ENCODE data around the gene LSAMP.

Gene LSAMP

DNA sequence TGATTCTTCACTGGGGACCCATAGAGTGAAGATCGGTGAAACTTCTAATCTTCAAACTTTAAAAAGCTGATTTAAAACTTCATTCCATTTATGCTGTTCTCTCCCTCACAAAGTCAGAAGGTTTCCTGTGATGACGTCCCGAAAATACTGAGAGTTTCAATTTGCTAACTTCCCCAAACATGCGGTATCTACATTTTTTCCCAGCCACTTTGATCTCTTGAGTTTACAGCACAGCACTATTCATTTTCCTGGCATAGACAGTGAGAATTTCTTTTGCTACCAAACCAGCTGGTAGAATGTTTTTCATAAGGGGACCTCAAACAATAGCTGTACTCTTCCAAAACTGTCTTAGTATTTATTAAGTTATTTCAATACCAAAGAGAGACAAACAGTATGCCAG, 156.8 kb downstream of the LSAMP start:
- DNase-seq (ENCODE audit: low spot score), result no peak

DNA sequence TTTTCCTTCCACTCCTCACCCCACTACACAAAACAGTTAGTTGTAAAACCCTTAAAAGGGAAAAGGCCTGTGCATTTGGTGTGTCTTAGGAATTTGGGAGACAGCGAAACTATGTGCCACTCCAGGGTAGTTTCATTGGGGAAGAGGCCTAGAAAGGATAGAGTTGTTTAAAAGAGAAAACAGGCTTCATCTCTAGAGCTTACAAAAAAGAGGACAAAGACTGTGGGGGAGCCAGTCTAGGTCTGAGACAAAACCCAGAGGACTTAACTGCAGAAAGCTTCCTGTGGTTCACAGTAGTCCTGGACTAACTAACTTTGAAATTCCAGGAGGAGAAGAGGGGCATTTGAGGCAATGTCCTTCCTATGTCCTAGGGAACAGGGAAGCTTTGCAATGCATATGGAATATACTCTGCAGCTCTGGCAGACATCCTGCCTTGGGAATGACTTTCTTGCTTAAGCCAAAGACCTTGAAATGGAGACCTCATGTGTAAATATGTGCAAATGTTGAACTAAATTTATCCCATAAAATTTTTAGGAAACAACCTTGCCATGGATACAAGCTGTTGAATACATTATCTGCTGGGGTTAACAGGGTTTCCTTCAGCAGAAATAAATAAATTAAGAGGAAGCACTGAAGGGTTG, 159.4 kb downstream of the LSAMP start:
- no peak for DNase-seq (ENCODE audit: low spot score)

DNA sequence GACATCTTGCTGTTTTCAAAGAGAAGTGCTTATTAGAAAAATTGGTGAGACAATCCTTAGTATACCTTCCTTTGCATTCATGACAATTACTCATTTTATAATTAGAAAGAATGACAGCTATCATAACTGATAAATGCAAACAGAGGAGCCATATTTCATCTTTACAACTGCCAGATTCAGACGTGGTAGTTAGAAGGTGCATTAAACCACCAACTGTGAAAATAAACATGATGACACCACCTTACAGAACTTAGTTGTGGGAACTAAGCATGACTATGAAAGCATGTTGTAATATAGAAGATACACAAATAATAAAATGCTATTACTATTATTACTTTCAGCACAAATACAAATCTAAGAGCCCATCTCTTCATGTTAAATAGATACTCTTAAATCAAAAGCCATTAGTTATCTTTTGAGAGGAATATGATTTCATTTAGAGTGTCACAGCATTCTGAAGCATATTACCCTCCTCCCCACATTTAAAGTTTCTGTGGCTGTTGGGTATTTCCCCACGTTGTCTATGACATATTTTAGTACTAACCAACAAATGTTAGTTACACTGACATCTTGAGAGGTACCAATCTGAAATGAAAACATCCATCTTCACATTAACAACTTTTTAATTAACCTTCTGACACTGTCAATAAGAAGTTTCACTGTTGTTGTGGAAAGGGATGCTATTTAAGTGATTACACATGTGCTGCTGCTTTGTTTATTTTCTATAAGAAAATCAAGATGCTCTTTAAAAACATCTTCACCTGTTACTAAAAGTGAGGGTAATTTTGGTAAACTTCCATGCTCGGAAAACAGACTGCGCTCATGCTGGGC, 163.8 kb downstream of the LSAMP start:
- DNase-seq (ENCODE audit: low spot score), result no peak

DNA sequence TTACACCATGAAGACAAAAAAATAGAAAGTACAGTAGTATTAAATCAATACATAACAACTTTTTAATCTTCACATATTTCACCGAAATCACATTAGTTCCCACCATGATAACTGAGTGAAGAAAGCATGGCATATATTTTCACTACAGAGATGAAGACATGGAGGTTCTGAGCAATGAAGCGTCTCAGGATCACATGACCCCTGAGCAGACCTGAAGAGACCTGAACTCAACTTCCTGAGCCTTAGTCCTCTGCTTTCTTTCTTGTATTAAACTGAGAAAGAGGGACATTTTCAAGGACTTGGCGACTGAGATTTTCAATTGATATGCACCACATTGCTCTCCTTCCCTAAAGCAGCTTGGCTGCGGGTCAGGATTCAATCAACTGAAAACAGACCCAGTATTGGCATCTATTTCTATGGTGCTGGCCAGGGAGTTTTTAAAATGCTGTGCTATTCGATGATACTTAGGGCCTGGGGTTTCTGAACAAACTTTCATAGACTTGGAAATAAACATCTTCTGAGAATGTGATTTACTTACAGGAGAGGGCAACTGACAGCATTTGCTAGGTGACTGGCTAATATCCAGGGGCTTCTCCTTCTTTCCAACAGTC, 165.1 kb downstream of the LSAMP start:
- no peak for DNase-seq (ENCODE audit: low spot score)

DNA sequence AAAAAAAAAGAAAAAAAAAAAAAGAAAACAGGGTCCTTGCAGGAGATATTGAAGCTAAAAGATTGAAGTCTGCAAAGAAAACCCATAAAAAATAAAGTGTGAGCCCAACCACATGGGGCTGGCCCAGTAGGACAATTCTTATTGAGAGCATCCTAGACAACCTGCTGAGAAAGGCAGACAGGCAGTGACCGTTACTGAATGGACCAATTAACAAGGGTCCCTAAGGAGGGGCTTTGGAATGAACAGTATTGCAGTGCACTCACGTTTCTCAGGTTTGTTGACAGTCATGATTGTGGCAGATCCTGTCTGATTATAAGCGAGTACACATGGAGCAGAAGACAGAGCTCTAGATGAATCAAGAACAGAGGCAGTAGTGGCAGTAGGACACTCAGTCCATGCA, 168.6 kb downstream of the LSAMP start:
- no peak for DNase-seq (ENCODE audit: low spot score)

DNA sequence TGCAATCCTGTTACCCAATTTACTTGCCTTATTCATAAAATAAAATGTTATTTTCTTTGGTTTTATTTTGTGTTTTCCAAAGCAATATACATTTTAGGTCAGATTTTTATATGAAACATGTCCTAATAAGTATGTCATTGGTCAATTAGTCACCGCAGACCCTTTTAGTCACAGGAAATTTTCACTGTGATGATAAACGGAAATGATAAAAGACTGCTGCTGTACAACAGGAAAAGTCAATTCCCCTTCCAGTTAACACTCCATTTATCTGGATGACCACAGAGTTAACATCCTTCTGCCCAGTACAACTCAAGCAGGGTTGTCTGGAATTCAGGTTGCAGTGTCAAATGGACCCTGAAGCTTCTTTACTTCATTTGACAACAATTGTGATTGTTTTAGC, 175.2 kb downstream of the LSAMP start:
- DNase-seq (ENCODE audit: low spot score), result no peak

DNA sequence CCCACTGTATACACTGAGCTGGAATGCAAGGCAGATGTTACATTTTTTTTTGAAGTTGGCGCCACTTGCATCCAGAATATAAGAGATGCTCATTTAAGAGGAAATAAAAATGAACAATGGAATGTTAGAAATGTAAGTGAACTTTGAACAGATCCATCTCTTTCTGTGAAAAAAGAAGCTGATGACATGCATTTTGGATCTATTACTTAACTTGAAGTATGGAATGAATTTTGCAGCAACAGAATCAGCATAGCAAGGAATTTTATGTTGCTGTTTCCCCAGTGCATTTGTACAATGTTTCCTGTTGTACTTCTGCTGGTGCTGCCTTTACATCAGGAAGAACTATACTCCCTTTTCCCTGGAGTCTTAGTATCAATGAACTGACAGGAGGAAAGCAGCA, 178.2 kb downstream of the LSAMP start:
- DNase-seq (ENCODE audit: low spot score), result no peak

DNA sequence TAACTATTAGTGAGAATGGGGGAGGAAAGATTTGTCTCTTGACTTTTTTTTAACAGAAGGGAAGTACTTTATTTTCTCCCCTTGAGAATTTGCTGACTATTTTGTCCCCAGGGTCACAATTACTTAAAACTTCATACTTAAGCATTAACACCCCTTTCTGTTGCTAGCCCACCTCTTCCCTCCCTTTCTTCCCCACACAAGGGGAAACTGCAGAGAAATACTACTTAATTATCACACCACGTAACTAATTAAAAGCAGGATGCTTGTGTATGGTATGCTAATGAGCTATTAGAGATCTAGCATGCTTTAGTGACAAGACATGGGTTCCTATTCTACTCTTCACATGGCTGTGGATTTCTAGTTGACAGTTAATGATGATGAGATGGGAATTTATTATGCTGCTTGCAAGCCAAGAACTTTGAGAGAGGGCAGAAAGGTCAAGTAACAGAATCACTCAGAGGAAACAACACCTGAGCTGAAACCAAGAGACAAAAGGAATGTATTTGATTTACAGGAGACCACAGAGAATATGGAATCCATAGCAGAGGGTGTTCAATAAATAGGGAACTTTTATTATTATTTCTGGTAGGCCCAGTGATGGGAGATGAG, 179.2 kb downstream of the LSAMP start:
- no peak for DNase-seq (ENCODE audit: low spot score)

DNA sequence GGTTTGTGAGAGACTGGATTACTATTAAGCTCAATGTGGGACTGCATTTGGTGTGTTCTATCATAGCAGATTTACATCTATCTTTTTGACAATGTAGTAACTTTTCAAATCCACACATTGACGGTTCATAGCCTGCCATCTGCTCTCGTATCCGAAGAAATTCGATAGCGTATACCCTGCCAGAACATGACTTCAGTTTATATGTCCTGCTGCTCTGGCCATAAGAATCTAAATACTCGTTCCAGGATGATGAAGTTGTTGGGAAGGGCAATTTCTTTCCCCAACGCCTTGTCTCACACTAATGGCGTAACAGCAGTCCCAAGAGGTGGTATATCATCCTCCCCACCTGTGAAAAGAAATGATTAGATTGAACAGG, 180.0 kb downstream of the LSAMP start:
- no peak for DNase-seq (ENCODE audit: low spot score)

DNA sequence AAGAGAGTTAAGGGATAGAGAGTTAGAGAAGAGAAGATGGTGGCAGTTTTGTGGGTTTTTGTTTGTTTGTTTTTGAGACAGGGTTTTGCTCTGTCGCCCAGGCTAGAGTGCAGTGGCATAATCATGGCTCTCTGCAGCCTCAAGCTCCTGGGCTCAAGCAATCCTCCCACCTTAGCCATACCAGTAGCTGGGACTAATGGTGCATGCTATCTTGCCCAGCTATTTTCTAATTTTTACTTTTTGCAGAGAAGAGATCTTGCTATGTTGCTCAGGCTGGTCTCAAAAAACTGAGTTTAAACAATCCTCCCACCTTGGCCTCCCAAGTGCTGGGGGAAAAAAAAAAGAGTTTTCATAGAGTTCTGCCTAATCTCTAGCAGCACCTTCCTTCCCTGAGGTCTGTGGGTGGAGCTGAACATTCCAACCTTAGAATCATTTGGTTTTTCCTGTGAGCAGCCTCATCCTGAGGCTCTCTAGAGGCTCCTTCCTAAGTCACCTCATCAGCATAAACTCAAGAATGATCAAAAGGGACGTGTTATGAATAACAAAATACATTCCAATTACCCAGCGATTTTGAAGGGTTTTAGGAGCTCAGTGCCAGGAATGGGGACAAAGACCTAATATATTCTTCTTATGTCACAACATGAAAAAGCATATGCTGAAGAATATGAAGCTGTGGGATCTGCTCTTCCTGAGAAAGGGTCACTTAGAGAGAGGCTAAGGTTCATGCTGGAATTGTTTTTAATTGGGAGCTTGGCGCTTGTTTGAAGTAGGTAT, 180.6 kb downstream of the LSAMP start:
- no peak for DNase-seq (ENCODE audit: low spot score)

DNA sequence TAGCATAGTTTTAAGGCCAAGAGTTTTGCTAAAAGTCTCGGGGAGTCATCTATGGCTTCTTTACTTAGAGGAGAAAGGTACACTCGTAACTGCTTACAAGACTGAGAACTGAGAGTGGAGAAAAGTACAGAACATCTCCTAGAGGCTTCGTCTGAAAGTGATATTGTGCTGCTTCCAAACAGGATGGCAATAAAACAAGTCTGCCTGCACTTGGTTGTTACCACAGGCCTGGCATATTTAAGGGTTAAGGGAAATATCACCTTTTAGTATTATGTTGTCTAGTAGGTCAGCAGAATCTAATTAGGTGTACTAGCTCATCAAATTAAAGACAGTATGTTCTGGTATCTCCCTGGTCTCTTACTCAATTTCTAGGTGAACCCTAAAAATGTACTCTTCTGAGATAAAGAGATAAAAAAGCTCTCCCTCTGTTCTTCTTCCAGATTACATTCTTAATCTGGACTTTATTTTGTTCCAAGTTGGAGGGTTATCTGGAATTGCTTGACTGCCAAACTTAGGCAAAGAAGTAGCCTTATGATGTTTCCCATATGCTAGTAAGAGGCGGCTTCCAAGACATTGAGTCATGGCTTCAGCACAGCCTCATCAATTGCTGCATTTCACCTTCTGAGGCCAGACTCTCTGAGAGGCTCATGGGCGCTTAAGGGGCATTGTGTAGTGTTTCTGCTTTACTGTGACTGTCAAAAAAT, 181.3 kb downstream of the LSAMP start:
- no peak for DNase-seq (ENCODE audit: low spot score)

DNA sequence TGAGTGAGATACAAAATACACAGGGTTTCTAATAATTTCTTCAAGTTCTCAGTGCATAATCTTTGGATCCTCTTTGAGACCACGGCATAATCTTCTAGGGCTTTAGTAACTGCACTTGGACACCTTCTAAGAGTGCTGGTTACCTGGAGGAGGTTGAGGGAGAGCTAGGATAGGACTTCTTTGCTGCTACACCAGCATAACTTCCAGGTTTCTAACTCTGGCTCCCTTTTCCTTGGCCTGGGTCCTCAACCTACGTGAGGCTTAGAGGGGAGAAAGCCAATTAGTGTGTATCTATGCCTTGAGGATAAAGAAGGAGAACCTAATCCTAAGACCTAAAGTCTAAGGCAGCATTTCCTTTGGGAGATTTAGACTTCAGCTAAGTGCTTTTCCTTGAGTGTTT, 184.8 kb downstream of the LSAMP start:
- no peak for DNase-seq (ENCODE audit: low spot score)

DNA sequence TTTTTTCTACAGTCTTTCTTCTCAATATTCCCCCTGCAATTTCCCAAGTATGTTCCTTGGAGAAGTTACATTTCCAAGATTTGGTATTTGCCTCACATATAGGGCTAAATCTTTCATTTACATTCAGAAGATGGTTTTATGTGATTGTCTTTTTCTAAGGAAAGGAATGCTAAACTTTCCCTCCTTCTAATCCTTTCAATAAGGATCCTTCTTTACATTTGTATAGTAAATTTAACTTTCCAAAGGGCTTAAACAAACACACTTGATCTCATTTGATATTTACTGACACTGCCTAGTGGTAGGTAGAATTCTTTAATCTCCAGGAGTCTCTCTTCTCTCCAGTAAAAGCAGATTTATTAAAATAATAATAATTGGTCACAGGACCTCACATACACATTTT, 185.3 kb downstream of the LSAMP start:
- no peak for DNase-seq (ENCODE audit: low spot score)

DNA sequence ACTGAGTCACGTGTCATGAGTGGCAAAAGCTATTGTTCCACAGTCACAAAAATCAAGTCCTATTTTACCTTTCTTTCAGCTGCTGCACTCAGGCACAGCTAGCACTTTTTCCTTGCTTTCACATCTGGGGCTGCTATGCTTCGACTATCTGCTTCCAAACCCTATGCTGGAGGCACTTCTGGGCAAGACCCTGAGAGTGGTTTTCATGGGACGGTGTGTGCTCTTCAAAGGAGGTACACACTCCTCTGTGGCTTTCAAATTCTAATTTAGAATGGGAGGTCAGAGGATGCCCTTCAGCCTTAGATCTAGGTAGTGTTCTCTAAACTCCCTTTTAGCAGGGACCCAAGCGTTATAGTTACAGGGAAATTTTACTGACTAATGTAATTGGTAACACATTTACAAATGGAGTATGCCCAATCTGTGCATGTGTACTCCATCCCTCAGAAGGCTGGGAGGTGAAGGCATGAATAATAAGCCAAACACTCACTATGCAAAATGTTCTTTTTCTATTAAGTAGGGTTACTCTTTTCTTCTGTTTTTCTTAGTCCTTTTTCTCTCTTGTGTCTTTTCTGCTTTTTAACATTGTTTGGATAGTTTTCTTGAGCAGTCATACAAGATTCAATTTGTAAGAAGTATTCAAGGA, 188.3 kb downstream of the LSAMP start:
- no peak for DNase-seq (ENCODE audit: low spot score)

DNA sequence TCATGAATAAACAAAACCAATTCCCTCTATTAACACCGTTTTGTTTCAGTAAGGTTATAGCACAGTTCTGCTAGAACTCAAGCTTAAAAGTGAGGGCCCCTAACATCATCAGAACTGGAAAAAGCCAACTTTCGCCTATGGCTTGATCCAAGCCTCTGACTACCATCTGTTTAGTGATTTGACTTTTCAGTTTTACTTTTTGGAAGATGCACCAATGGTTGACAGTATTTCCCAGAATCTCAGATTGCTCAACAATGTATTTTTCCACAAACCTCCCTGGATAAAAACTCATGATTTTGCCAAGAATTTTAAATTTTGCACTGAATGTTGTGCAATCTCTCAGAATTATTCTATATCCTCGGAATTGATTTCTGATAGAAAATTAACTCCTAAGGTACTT, 190.7 kb downstream of the LSAMP start:
- DNase-seq (ENCODE audit: low spot score), result no peak

DNA sequence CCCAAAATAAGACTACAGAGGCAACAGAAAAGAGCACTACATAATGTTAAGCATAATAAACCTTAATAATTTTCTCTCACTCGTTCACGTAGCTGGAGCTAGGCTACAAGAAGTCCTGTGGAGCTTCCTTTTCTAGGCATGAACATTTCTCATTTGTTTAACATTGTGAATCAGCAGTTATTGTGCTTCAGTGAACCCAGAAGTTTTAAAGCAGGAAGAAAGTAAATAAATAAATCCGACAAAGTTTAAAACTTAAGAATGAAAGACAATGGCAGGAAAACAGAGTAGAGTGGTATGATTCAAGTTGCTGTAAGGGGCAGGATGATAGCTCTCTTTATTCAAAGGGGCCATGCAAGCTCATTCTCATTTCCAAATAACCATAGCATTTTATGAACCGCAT, 191.8 kb downstream of the LSAMP start:
- no peak for DNase-seq (ENCODE audit: low spot score)

DNA sequence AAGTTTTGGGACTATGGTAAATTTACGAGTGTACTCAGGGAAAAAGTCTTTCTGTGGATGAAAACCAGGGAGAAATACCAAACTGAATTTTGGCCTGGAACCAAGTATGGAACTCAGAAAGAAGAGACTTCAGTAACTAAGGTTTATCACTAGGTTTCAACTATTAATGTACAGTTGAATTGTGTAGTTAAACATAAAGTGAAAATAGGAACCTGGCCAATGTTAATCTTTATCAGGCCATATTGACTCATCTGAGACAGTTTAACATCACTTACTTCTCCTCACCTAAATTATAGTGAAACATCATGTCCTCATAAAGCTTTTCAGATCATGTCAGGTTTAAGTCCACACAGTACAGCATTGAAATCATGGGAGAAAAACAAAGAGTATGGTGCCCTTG, 197.7 kb downstream of the LSAMP start:
- no peak for DNase-seq (ENCODE audit: low spot score)

DNA sequence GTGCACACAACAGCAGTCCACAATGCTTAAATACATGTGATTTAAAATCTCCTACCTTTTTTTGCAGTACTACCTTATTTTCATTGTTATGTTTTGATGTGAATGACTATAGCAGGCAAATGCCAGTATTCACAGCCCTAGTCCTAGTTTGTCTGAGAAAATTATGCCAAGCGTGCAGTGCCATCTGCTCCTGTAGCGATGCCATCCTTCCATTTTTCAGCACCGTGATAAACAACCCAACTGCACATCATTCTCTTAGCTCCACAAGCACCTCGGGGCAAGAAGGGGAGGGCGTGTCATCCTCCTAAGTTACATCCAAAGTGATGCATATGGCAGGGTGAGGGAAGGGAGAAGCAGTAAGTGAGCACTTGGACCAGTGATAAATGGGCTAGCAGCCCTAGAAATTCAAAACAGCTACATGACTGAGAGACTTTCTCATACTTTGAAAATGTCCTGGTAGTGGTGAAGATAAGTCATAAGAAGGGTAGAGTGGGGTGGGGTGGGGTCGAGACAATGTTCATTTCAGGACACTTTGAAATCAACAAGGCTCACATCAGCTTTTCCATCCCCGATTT, 198.8 kb downstream of the LSAMP start:
- DNase-seq (ENCODE audit: low spot score), result no peak

DNA sequence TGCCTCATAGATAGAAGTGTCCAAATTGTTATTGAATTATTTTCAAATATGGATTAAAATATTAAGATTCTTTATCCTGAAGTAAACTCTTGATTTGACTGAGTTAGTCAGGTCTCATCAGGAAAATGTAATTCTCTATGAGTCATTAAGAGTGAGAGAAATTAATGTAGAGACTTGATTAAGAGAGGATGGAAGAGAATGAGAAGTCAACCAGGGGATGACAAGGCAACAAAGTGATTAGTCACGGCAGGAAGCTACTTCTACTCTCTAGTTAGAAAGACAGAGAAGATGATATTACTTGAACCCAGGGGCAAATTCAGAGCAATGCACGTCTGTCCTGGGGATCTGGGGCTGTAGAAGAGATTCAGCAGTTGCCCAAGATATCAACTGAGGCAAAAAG, 202.5 kb downstream of the LSAMP start:
- no peak for DNase-seq (ENCODE audit: low spot score)

DNA sequence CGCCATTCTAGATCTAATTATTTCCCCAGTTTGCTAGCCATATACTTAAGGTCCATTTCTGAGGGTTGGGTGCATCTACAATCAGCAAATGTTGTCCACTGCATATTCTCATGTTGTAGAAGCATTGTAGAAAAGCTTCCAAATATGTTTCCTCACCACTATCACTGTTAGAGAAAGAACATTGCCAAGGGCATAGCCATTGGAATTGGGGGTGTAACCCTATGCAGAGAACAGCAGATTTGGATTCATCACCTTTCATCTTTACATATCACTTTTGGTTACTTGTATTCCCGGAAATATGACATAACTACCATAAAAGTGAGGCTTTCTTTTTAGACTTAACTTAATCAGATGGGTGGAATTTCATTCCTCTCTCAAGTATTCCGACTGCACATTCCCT, 203.6 kb downstream of the LSAMP start:
- DNase-seq (ENCODE audit: low spot score), result no peak

DNA sequence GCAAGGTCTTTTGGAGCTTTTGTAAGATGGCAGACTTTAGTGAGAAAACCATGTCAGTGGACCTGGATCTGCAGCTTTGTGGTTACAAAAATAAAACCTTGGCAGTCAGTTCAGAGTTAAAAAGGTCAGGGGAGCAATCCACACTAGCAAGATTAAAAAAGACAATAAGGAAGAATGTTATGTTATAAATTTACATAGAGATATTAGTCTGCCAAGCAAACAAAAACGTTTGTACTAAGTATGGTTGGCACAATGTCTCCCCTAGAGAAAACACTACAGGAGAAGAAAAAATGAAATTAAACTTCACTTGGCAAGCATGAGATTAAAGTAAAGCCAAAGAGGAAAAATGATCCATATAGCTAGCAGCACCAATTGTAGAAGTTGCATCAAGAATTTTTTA, 205.0 kb downstream of the LSAMP start:
- no peak for DNase-seq (ENCODE audit: low spot score)

All from left forelimb (tissue), 1 donor.